Aorta (tissue), 5 donors: ENCODE results near the gene PRIM2. TPM values are rescaled to one million over a fixed set of nuclear protein-coding genes. Genes with fewer than 3 reads are reported as not detected.
"Not testable (repeated sequence)": the region's sequence is repeated elsewhere in the genome, so short reads cannot be mapped to it uniquely, and the experiment has no call there.

Source experiments
- ATAC-seq: fragments of 200-7000 bp; cut with Tn5 transposase; one replicate; pipeline ENCODE4 v1.9.1; 2022; ENCODE audit warnings: moderate library complexity; ENCODE audit not compliant: low FRiP score
- DNase-seq, 2 donors: peaks; one replicate each; pipeline ENCODE4 v3.0.0-alpha.2; 2020
- H3K27ac ChIP-seq, 2 donors: one replicate each; pipeline ENCODE4 v1.5.1; 2013; ENCODE audit warnings: low read length in 2 of 2, mild to moderate bottlenecking in 2 of 2, moderate library complexity in 2 of 2, control low read depth in 1 of 2, inconsistent platforms in 1 of 2, low read depth in 1 of 2
- H3K27me3 ChIP-seq, 2 donors: one replicate each; pipeline ENCODE4 v1.6.1; 2013; ENCODE audit warnings: control low read depth in 1 of 2, low read length in 1 of 2, mild to moderate bottlenecking in 1 of 2, moderate library complexity in 1 of 2; ENCODE audit not compliant: insufficient read depth in 2 of 2, control insufficient read depth in 1 of 2
- H3K36me3 ChIP-seq, 2 donors: one replicate each; pipeline ENCODE4 v1.6.1; 2013; ENCODE audit warnings: control low read depth in 1 of 2, low read length in 1 of 2, mild to moderate bottlenecking in 1 of 2; ENCODE audit not compliant: insufficient read depth in 2 of 2, control insufficient read depth in 1 of 2
- H3K4me1 ChIP-seq, 2 donors: one replicate each; pipeline ENCODE4 v1.6.1; 2013; ENCODE audit warnings: low read length in 2 of 2, control low read depth in 1 of 2, mild to moderate bottlenecking in 1 of 2, moderate library complexity in 1 of 2; ENCODE audit not compliant: insufficient read depth in 2 of 2, control insufficient read depth in 1 of 2
- H3K4me3 ChIP-seq, 2 donors: one replicate each; pipeline ENCODE4 v1.5.1; 2013; ENCODE audit warnings: low read length in 2 of 2, control low read depth in 1 of 2, mild to moderate bottlenecking in 1 of 2
- H3K9me3 ChIP-seq: one replicate; pipeline ENCODE4 v1.6.1; 2013; ENCODE audit warnings: mild to moderate bottlenecking, low read length; ENCODE audit not compliant: control insufficient read depth
- WGBS, 2 donors: extraction: QIAGEN DNeasy Blood & Tissue Kit; methylation state at CpG; one replicate each; pipeline ENCODE4 v1.1.7; 2013; 5-methylcytosine and 5-hydroxymethylcytosine counted together
- intact Hi-C, 2 donors: fragments of 100-400 bp; cut with DNase I; formaldehyde crosslinking; loops; one replicate each; pipeline versions ENCODE4 v1.14.2 to v1.15.0; 2022
- polyA plus RNA-seq, 2 donors: library from polyadenylated mRNA; stranded (reverse); fragments of 200-250 nt; gene quantifications; one replicate each; pipeline ENCODE4 v1.2.3, GENCODE V29; 2013
- total RNA-seq, 2 donors: library from RNA; stranded (reverse); fragmentation: NEBNext Ultra II Directional; extraction: Animal tissue kit (Norgen Biotek cat#: 25700); gene quantifications; one replicate each; pipeline ENCODE4 v1.2.1, GENCODE V29; 2021
- donor health status: healthy with polysubstance abuse.
- donor health status: Bipolar disorder and iron deficiency.
- donor health status: DM: no; HTN: no; CAD: no.
- donor health status: DM: no; HTN: no; CAD: no.
- donor health status: DM: yes; HTN: yes; CAD: no.

The PRIM2 gene
- total and polyA plus RNA-seq, 4 donors: 2.8 to 12.3 (median 7.1) TPM

- ATAC-seq, H3K27me3 ChIP-seq, DNase-seq, H3K36me3 ChIP-seq, intact Hi-C loops, H3K27ac ChIP-seq, H3K4me1 ChIP-seq, H3K9me3 ChIP-seq, H3K4me3 ChIP-seq: not testable (repeated sequence)
- WGBS, 2 donors: 83 to 100% methylated on average over 1 of the region's 1 CpG
These were observed 314.3 kb downstream of the PRIM2 start for GRCh38 chr6:57631773-57632172.

DNA sequence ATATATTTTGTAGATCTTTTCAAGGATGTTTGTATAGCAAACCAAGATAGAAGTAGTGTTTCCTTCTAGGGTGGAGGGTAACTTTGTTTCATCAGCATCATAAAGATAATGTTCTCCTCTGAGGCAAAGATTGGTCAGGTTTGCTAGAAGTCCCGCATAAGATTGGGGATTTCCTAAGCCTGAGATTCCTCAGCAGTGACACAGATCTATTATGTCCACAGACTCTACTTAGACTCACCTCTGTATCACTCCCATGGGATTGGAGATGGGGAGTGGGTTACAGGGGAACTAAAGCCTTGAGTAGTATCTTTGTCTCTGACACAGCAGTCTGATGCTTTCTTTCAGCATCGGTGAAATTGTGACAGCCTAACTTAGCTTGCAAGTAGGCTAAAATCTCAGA lies 341.1 kb downstream of the PRIM2 start:
- H3K36me3 ChIP-seq, intact Hi-C loops, H3K4me3 ChIP-seq, H3K27me3 ChIP-seq, DNase-seq, H3K27ac ChIP-seq, ATAC-seq, H3K9me3 ChIP-seq, H3K4me1 ChIP-seq: not testable (repeated sequence)
- whole genome bisulfite sequencing, 2 donors: 81 to 93% methylated on average over 2 of the region's 2 CpGs

DNA sequence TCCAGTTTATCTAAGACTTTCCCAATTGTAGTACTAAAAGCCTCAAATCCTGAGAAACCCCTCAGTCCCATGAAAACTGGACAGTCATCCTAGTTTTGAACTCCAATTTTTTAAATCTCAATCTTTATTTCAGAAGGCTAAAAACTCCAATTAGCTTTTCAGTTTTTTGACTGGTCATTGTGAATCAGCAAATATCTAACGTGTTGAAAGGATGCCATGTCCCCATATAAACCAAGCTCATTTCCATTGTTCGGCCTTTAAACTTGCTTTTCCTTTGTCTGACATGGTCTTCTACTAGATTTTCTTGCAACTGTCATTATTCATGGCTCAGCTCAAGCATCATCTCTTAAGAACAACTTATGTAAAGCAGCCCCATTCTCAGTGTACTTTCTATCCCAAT lies 342.4 kb downstream of the PRIM2 start:
- intact Hi-C loops, H3K4me3 ChIP-seq, ATAC-seq, DNase-seq, H3K36me3 ChIP-seq, H3K4me1 ChIP-seq, H3K9me3 ChIP-seq, H3K27ac ChIP-seq, H3K27me3 ChIP-seq: not testable (repeated sequence)
- 67 to 74% methylated on average over 2 of the region's 2 CpGs for WGBS, 2 donors

GRCh38 chr6:57660940-57661339 lies 343.5 kb downstream of the PRIM2 start:
- intact Hi-C loops, DNase-seq, H3K36me3 ChIP-seq, H3K4me3 ChIP-seq, ATAC-seq, H3K27me3 ChIP-seq, H3K9me3 ChIP-seq, H3K4me1 ChIP-seq, H3K27ac ChIP-seq: not testable (repeated sequence)
- WGBS, 2 donors: 69 to 74% methylated on average over 1 of the region's 1 CpG

- H3K27me3 ChIP-seq, ATAC-seq, H3K4me1 ChIP-seq, H3K4me3 ChIP-seq, intact Hi-C loops, H3K9me3 ChIP-seq, H3K36me3 ChIP-seq, DNase-seq, H3K27ac ChIP-seq: not testable (repeated sequence)
These were observed 350.7 kb downstream of the PRIM2 start for GRCh38 chr6:57668108-57668507.

GRCh38 chr6:57671237-57671636 lies 353.8 kb downstream of the PRIM2 start:
- intact Hi-C loops: not testable (repeated sequence)

GRCh38 chr6:57671937-57672627 lies 354.7 kb downstream of the PRIM2 start:
- H3K4me3 ChIP-seq, ATAC-seq, H3K4me1 ChIP-seq, H3K27me3 ChIP-seq, DNase-seq, H3K27ac ChIP-seq, intact Hi-C loops, H3K36me3 ChIP-seq, H3K9me3 ChIP-seq: not testable (repeated sequence)
- WGBS, 2 donors: 44% methylated on average over 6 of the region's 6 CpGs

More at GRCh38 chr6:57671237-57671636, 353.8 kb downstream of the PRIM2 start:
- H3K36me3 ChIP-seq, H3K27ac ChIP-seq, H3K9me3 ChIP-seq, H3K4me1 ChIP-seq, DNase-seq, H3K27me3 ChIP-seq, H3K4me3 ChIP-seq, ATAC-seq: not testable (repeated sequence)
- WGBS, 2 donors: 84 to 87% methylated on average over 3 of the region's 3 CpGs

DNA sequence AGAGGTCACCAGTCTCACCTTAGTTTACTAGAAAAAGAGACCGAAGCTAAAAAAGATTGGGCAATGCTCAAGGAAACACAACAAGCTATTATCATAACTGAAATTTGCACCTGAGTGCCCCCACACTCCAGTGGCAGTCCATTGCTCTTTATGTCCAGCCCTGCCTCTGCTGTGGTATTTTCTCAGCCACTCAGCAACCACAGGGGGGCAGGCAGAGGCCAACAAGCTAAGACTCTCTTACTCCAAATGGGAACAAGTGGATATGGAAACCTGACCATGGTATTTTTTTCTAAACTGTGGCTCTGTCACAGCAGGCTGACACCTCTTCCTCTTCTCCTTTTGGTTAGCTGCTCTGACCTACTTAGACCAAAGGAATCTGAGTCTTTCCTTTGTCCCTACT lies 355.9 kb downstream of the PRIM2 start:
- DNase-seq, H3K27me3 ChIP-seq, H3K36me3 ChIP-seq, intact Hi-C loops, H3K4me3 ChIP-seq, H3K4me1 ChIP-seq, ATAC-seq, H3K27ac ChIP-seq, H3K9me3 ChIP-seq: not testable (repeated sequence)
- WGBS, 2 donors: 86 to 90% methylated on average over 1 of the region's 1 CpG

DNA sequence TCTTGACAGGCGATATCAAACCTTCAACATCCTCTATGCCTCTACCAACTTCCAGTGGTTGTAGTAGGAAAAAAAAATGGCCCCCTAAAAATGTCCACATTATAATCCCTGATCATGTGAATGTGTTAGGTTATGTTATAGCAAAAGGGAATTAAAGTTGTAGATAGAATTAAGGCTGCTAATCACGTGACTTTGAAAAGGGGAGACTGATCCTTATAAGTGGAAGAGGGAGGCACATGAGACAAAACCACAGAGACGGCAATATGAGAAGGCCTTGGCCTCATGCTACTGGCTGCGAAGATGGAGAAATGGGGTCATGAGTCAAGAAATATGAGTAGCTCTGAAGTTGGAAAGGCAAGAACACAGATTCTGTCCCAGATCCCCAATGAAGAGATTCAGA lies 358.0 kb downstream of the PRIM2 start:
- H3K27me3 ChIP-seq, H3K4me1 ChIP-seq, DNase-seq, H3K9me3 ChIP-seq, H3K27ac ChIP-seq, intact Hi-C loops, ATAC-seq, H3K36me3 ChIP-seq, H3K4me3 ChIP-seq: not testable (repeated sequence)
- WGBS, 2 donors: 90 to 91% methylated on average over 4 of the region's 4 CpGs
